GM12878 (cell line): Measurements from ENCODE around the gene LEUTX. TPM values are rescaled to one million over a fixed set of nuclear protein-coding genes. Genes with fewer than 3 reads are reported as not detected.
"Not testable (repeated sequence)": the region's sequence is repeated elsewhere in the genome, so short reads cannot be mapped to it uniquely, and the experiment has no call there.

Experiments used
- ATAC-seq: fragments of 200-7000 bp; cut with Tn5 transposase; 3 replicates; pipeline ENCODE4 v1.9.1; 2020; ENCODE audit warnings: mild to moderate bottlenecking, moderate library complexity
- BruUV-seq: library from RNA; stranded (reverse); fragments of 400-500 nt; replicated peaks from 2 replicates; lab custom pipeline; 2021; lab: Mats Ljungman, UMichigan
- CTCF ChIA-PET: fragments of 300-600 bp; sonication (Branson Sonifier 250); formaldehyde crosslinking; extraction: SDS; loops from one replicate; lab custom pipeline; 2021; ENCODE audit warnings: inconsistent platforms; lab: Yijun Ruan, JAX
- POLR2A ChIA-PET: fragments of 350-600 bp; formaldehyde crosslinking; extraction: SDS; loops from one replicate; lab custom pipeline; 2021; ENCODE audit warnings: inconsistent platforms; lab: Charles Lee
- RAD21 ChIA-PET: fragments of 300-600 bp; sonication (Branson Sonifier 250); formaldehyde crosslinking; loops from one replicate; lab custom pipeline; 2023; ENCODE audit warnings: antibody characterized with exemption; ENCODE audit not compliant: unreplicated experiment; lab: Charles Lee
- SMC1A ChIA-PET: fragments of 300-600 bp; sonication (Branson Sonifier 250); formaldehyde crosslinking; loops from one replicate; lab custom pipeline; 2023; ENCODE audit not compliant: unreplicated experiment, uncharacterized antibody; lab: Charles Lee
- DNase-seq: peaks from one replicate; pipeline ENCODE4 v3.0.0-alpha.2; 2011; ENCODE audit warnings: low read depth, low spot score
- FAIRE-seq: peaks from 3 replicates; lab custom pipeline; 2011; peaks lifted over from hg19 to GRCh38; lab: Jason Lieb, UNC
- H2AFZ ChIP-seq: 2 replicates; pipeline ENCODE4 v1.6.0; 2011; ENCODE audit warnings: low read depth, low read length, control low read depth; ENCODE audit not compliant: control insufficient read depth
- H3K27ac ChIP-seq: 2 replicates; pipeline ENCODE4 v1.5.1; 2011; ENCODE audit warnings: control low read depth; ENCODE audit not compliant: control insufficient read depth, insufficient read depth
- H3K27me3 ChIP-seq, 2 experiments: replicated peaks in 1 of 2; 2 replicates each; pipeline versions ENCODE4 v1.6.0 to v1.6.1; 2011; ENCODE audit warnings: low read length in 1 of 2; ENCODE audit not compliant: control insufficient read depth in 2 of 2, insufficient read depth in 2 of 2
- H3K36me3 ChIP-seq, 2 experiments: 2 replicates each; pipeline ENCODE4 v1.5.1; 2011; ENCODE audit warnings: low read length in 1 of 2; ENCODE audit not compliant: control insufficient read depth in 2 of 2, insufficient read depth in 2 of 2
- H3K4me1 ChIP-seq: 2 replicates; pipeline ENCODE4 v1.6.1; 2011; ENCODE audit warnings: mild to moderate bottlenecking, low read length, moderate library complexity, mixed read lengths; ENCODE audit not compliant: control insufficient read depth, insufficient read depth
- H3K4me2 ChIP-seq: 2 replicates; pipeline ENCODE4 v1.6.0; 2011; ENCODE audit warnings: control low read depth; ENCODE audit not compliant: control insufficient read depth, insufficient read depth
- H3K4me3 ChIP-seq: fragments of 200-600 bp; sonication (generic); 2 replicates; pipeline ENCODE4 v1.5.1; 2016
- H3K79me2 ChIP-seq: 2 replicates; pipeline ENCODE4 v1.6.0; 2011; ENCODE audit warnings: low read length; ENCODE audit not compliant: control insufficient read depth, insufficient read depth
- H3K9ac ChIP-seq: 2 replicates; pipeline ENCODE4 v1.8.0; 2011; ENCODE audit warnings: low read length, control low read depth, mixed read lengths; ENCODE audit not compliant: control insufficient read depth, insufficient read depth
- H3K9me3 ChIP-seq: replicated peaks from 3 replicates; pipeline ENCODE4 v1.5.1; 2011; ENCODE audit warnings: mild to moderate bottlenecking, low read length; ENCODE audit not compliant: control insufficient read depth, insufficient read depth
- H4K20me1 ChIP-seq: 2 replicates; pipeline ENCODE4 v1.6.0; 2011; ENCODE audit not compliant: control insufficient read depth, insufficient read depth
- CBFB ChIP-seq: IDR thresholded peaks from 2 replicates; pipeline ENCODE4 v1.6.1; 2016; ENCODE audit warnings: antibody characterized with exemption, low read depth
- NR2C1 ChIP-seq: fragments of 450-650 bp; IDR thresholded peaks from 2 replicates; pipeline ENCODE4 v1.6.1; 2017; ENCODE audit warnings: antibody characterized with exemption, mild to moderate bottlenecking, moderate library complexity
- PKNOX1 ChIP-seq: fragments of 450-650 bp; IDR thresholded peaks from 2 replicates; pipeline ENCODE4 v1.6.1; 2016; ENCODE audit warnings: mild to moderate bottlenecking
- POLR2AphosphoS2 ChIP-seq: IDR thresholded peaks from 2 replicates; pipeline ENCODE4 v1.6.1; 2011; ENCODE audit warnings: low read depth, mild to moderate bottlenecking, low read length, improper control_type of control experiment, moderate library complexity
- SIX5 ChIP-seq: IDR thresholded peaks from 2 replicates; pipeline ENCODE4 v1.6.1; 2011; ENCODE audit warnings: mild to moderate bottlenecking, low read depth, low read length, moderate library complexity; ENCODE audit not compliant: severe bottlenecking
- SUPT20H ChIP-seq: IDR thresholded peaks from 2 replicates; pipeline ENCODE4 v1.6.1; 2011; ENCODE audit warnings: low read depth, mild to moderate bottlenecking, low read length, moderate library complexity, borderline replicate concordance; ENCODE audit not compliant: control insufficient read depth
- WGBS: methylation state at CpG from one replicate; pipeline ENCODE4 v1.1.6; 2016; ENCODE audit warnings: low lambda C conversion rate; ENCODE audit not compliant: insufficient replicate concordance, insufficient coverage; ENCODE audit errors: missing lambda C conversion rate; 5-methylcytosine and 5-hydroxymethylcytosine counted together
- in situ Hi-C: fragments of 300-500 bp; cut with MboI; formaldehyde crosslinking; loops from 9 replicates; pipeline ENCODE4 v1.14.3; 2018; ENCODE audit warnings: mixed read lengths
- intact Hi-C: fragments of 100-400 bp; cut with micrococcal nuclease; formaldehyde crosslinking; loops from one replicate; pipeline ENCODE4 v1.14.2; 2022; ENCODE audit not compliant: unreplicated experiment
- polyA plus RNA-seq, 11 experiments: library from polyadenylated mRNA; depleted of rRNA in 4 of 11; unstranded in 6 of 11; stranded (reverse) in 5 of 11; fragments of >200 nt; fragmentation: Nextera tagmentation in 4 of 11; fragmentation: Illumina TruSeq in 1 of 11; extraction: Ambion mirVana in 4 of 11; extraction: Trizol in 1 of 11; gene quantifications; 1 replicate in 1 of 11; 2 replicates in 10 of 11; pipeline versions ENCODE4 v1.2.1 to v1.2.3, GENCODE V29; 2011 to 2016; ENCODE audit warnings: inconsistent platforms in 2 of 11, missing spikeins in 2 of 11, low read depth in 1 of 11
- total RNA-seq, 4 experiments: library from RNA; depleted of rRNA in 3 of 4; stranded (reverse); fragments of >200 nt in 3 of 4; fragmentation: Illumina TruSeq in 1 of 4; extraction: Trizol in 1 of 4; gene quantifications; 2 replicates each; pipeline versions ENCODE4 v1.2.1 to v1.2.3, GENCODE V29; 2013 to 2021

Gene LEUTX
- total and polyA plus RNA-seq, 10 of the 15 experiments (the other 5 are each of a cell fraction or from before 2014, with no cell fraction given) = 0.29 to 0.46 (median 0.40) TPM; not detected in 4

- Histone ChIP-seq H3K27ac (no peak overlapping the region), H3K4me2 (no peak overlapping the region), H3K4me1 (peaks cover 21% of the 10 kb centered on the region), H4K20me1 (no peaks in the 10 kb centered on the region), H3K36me3 (no peaks in the 10 kb centered on the region), H3K9me3 (no peaks in the 10 kb centered on the region; the same call in 2 of the 3 replicates), H3K4me3 (no peak overlapping the region), H3K9ac (no peak overlapping the region), H3K79me2 (no peaks in the 10 kb centered on the region; the same call in 1 of the 2 replicates), H2AFZ (no peak overlapping the region), H3K27me3 (no peaks in the 10 kb centered on the region)
- RAD21 ChIA-PET = no interaction called here
- DNase-seq (no peak), ATAC-seq (no peak), FAIRE-seq (no peak)
- CTCF ChIA-PET = interaction anchor here (1.1 to 9.9 kb wide), 4 partner anchors 21 to 139 kb away, joined by 3 to 83 read pairs (median 7); partner anchors contain the start of gene FBL
- TF ChIP-seq PKNOX1 = no peak
- TF ChIP-seq CBFB = no peak
- no peak for TF ChIP-seq NR2C1
- no peak for TF ChIP-seq POLR2AphosphoS2
- no peak for TF ChIP-seq SIX5
- TF ChIP-seq SUPT20H = no peak
- BruUV-seq = no TSS peak
- SMC1A ChIA-PET = interaction anchor here (2.3 to 3.2 kb wide), 2 partner anchors 18 to 30 kb away, joined by 8 to 14 read pairs; no protein-coding TSS in a partner anchor
- 76% methylated on average over 9 of the region's 9 CpGs for WGBS
- POLR2A ChIA-PET = interaction anchor here (1.9 kb wide), 1 partner anchor 21 kb away, joined by 6 read pairs; the partner anchor contains the start of gene DYRK1B
- intact Hi-C loops = no loop called here
- in situ Hi-C loops = no loop called here
Measured at GRCh38 chr19:39813264-39813993, 34.8 kb downstream of the LEUTX start.

DNA sequence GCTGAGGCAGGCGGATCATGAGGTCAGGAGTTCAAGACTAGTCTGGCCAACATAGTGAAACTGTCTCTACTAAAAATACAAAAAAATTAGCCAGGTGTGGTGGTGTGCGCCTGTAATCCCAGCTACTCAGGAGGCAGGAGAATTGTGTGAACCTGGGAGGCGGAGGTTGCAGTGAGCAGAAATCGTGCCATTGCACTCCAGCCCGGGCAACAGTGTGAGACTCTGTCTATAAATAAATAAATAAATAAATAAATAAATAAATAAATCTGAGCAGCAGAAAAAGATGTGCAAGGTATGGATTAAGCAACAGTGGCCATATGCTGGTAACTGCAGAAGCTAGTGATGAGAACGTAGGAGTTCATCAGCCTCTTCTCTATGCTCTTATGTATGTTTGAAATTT lies 35.5 kb downstream of the LEUTX start:
- H2AFZ ChIP-seq, H3K4me3 ChIP-seq, H3K9ac ChIP-seq, POLR2A ChIA-PET, RAD21 ChIA-PET, ATAC-seq, DNase-seq, H3K79me2 ChIP-seq, H3K4me2 ChIP-seq, H4K20me1 ChIP-seq, intact Hi-C loops, BruUV-seq, H3K36me3 ChIP-seq, H3K27me3 ChIP-seq, FAIRE-seq, H3K27ac ChIP-seq, H3K9me3 ChIP-seq, in situ Hi-C loops: not testable (repeated sequence)
- H3K4me1 ChIP-seq = peaks cover 27% of the 10 kb centered on the region
- WGBS = 95% methylated on average over 6 of the region's 6 CpGs
- ChIA-PET SMC1A (interaction anchor here (1.2 to 2.3 kb wide), 2 partner anchors 19 to 21 kb away, joined by 3 to 8 read pairs; no protein-coding TSS in a partner anchor), CTCF (interaction anchor here (1.0 to 9.9 kb wide), 4 partner anchors 21 to 142 kb away, joined by 3 to 83 read pairs (median 10); partner anchors contain the start of gene FBL)
